IMR-90 (cell line): ENCODE measurements around the gene BCAR1.

Experiments
- BHLHE40 ChIP-seq: fragments of 150-350 bp; IDR thresholded peaks from 2 replicates; pipeline ENCODE4 v1.6.1; 2016; ENCODE audit warnings: mild to moderate bottlenecking, low read depth, low read length
- CEBPB ChIP-seq: IDR thresholded peaks from 2 replicates; pipeline ENCODE4 v1.6.1; 2012; ENCODE audit warnings: low read depth, low read length, improper control_type of control experiment
- POLR2A ChIP-seq: IDR thresholded peaks from 2 replicates; pipeline ENCODE4 v1.6.1; 2012; ENCODE audit warnings: mild to moderate bottlenecking, low read depth, low read length
- RAD21 ChIP-seq: IDR thresholded peaks from 2 replicates; pipeline ENCODE4 v1.6.1; 2012; ENCODE audit warnings: low read length, improper control_type of control experiment
- RCOR1 ChIP-seq: IDR thresholded peaks from 2 replicates; pipeline ENCODE4 v1.6.1; 2012; ENCODE audit warnings: mild to moderate bottlenecking, low read length, improper control_type of control experiment; ENCODE audit not compliant: insufficient replicate concordance
- RFX5 ChIP-seq: IDR thresholded peaks from 2 replicates; pipeline ENCODE4 v1.8.0; 2012; ENCODE audit warnings: low read depth, mild to moderate bottlenecking, low read length, moderate library complexity
- TF ChIP-seq, protein P1 (sequence below): conservative IDR thresholded peaks from 2 replicates; pipeline ENCODE4 v1.5.1; 2012; ENCODE audit warnings: mild to moderate bottlenecking, low read depth, low read length, improper control_type of control experiment
- TF ChIP-seq, protein P2 (sequence below): fragments of 150-350 bp; IDR thresholded peaks from 2 replicates; pipeline ENCODE4 v1.6.1; 2017; ENCODE audit warnings: mild to moderate bottlenecking, antibody characterized with exemption, low read length, low read depth

DNA sequence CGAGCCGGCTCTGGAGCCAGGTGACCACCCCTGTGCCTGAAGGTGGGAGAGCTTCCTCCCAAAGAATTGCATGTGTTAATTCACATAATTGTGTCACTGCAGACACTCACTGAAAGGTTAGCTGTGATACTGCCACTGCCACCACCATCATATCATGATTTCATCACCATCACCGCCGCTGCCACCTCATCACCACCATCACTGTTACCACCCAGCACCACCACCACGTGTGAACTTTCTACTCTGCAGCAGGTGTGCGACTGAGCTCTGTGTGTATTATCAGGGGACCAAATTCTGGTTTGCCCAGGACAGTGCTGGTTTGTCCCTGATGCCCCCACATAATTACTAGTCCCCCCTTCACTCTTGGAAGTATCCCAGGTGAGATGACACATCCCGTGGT, 15.2 kb downstream of the BCAR1 start:
- TF ChIP-seq, protein P1, sequence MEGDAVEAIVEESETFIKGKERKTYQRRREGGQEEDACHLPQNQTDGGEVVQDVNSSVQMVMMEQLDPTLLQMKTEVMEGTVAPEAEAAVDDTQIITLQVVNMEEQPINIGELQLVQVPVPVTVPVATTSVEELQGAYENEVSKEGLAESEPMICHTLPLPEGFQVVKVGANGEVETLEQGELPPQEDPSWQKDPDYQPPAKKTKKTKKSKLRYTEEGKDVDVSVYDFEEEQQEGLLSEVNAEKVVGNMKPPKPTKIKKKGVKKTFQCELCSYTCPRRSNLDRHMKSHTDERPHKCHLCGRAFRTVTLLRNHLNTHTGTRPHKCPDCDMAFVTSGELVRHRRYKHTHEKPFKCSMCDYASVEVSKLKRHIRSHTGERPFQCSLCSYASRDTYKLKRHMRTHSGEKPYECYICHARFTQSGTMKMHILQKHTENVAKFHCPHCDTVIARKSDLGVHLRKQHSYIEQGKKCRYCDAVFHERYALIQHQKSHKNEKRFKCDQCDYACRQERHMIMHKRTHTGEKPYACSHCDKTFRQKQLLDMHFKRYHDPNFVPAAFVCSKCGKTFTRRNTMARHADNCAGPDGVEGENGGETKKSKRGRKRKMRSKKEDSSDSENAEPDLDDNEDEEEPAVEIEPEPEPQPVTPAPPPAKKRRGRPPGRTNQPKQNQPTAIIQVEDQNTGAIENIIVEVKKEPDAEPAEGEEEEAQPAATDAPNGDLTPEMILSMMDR = no peak
- TF ChIP-seq POLR2A = no peak
- TF ChIP-seq BHLHE40 = no peak
- TF ChIP-seq, protein P2, sequence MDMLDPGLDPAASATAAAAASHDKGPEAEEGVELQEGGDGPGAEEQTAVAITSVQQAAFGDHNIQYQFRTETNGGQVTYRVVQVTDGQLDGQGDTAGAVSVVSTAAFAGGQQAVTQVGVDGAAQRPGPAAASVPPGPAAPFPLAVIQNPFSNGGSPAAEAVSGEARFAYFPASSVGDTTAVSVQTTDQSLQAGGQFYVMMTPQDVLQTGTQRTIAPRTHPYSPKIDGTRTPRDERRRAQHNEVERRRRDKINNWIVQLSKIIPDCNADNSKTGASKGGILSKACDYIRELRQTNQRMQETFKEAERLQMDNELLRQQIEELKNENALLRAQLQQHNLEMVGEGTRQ = no peak
- no peak for TF ChIP-seq RAD21
- no peak for TF ChIP-seq RCOR1
- TF ChIP-seq RFX5 = no peak
- TF ChIP-seq CEBPB = 0 out of 2 replicates have a peak, but pooled peaks have one; percentile 13
